Retinal pigment epithelial cell (primary cell): ENCODE data around the gene GRAP.

Experiments used
- DNase-seq: peaks from one replicate; pipeline ENCODE4 v3.0.0-alpha.2; 2010; ENCODE audit warnings: low read depth
- H3K4me3 ChIP-seq: 2 replicates; pipeline ENCODE4 v1.5.1; 2011; ENCODE audit warnings: mild to moderate bottlenecking, low read length, control low read depth, moderate library complexity
- TF ChIP-seq, protein P1 (sequence below): conservative IDR thresholded peaks from 2 replicates; pipeline ENCODE4 v1.5.1; 2011; ENCODE audit warnings: low read depth, low read length, control low read depth, inconsistent platforms

Gene GRAP

DNA sequence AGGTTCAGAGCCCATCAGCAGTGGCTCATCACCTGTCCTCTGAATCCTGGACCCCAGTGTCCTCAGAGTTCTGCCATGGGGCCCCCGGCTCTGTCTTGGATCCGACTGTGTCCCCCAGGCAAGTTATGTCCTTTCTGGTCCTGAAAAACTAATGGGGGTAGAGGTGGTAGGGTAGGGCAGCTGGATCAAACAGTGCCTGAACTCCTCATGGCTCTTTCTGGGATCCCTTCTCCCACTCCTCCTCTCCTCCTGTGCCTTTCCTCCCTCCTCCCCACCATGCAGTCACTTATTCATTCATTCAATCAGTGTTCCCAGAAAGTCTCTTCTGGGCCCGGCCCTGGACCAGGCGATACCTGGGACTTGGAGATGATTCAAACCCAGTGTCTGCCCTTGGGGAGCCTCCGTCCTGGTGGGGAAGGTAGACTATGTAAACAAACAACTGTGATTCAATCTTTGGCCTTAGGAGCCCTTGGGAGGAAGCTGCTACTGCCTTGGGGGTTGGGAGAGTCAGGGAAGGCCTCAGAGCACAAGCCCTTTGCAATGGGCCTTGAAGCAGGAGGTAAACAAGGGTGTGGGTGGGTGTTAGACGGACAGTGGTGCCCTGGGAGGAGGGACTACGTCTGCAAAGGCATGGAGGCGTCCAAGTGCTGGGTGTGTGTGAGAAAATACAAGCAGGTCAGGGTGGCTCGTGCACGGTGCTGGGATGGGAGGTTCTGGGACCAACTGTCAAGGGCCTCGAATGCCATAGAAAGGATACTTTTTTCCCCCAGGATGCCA lies 35.8 kb downstream of the GRAP start:
- no peak for DNase-seq
- TF ChIP-seq, protein P1, sequence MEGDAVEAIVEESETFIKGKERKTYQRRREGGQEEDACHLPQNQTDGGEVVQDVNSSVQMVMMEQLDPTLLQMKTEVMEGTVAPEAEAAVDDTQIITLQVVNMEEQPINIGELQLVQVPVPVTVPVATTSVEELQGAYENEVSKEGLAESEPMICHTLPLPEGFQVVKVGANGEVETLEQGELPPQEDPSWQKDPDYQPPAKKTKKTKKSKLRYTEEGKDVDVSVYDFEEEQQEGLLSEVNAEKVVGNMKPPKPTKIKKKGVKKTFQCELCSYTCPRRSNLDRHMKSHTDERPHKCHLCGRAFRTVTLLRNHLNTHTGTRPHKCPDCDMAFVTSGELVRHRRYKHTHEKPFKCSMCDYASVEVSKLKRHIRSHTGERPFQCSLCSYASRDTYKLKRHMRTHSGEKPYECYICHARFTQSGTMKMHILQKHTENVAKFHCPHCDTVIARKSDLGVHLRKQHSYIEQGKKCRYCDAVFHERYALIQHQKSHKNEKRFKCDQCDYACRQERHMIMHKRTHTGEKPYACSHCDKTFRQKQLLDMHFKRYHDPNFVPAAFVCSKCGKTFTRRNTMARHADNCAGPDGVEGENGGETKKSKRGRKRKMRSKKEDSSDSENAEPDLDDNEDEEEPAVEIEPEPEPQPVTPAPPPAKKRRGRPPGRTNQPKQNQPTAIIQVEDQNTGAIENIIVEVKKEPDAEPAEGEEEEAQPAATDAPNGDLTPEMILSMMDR = no peak
- no peak overlapping the region for H3K4me3 ChIP-seq

DNA sequence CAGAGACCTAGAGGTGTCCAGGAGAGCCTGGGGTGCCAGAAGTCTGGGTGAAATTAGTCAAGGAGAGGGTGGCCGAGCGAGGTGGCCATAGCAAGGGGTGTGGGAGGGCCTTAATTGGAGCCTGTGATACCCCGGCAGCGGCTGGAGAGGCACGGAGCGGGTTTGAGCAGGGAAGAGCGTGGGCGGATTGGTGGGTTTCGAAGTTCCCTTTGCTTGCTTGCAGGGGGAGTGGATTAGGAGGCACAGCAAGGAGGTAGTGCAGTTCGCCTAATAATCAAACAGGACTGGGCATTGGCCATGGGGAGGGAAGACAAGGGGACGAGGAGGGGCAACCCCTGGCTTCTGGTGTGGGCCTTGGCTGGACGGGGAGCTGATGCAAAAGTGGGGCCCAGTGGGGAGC lies 36.8 kb downstream of the GRAP start:
- H3K4me3 ChIP-seq = no peak overlapping the region
- TF ChIP-seq, protein P1 = no peak
- DNase-seq = no peak

DNA sequence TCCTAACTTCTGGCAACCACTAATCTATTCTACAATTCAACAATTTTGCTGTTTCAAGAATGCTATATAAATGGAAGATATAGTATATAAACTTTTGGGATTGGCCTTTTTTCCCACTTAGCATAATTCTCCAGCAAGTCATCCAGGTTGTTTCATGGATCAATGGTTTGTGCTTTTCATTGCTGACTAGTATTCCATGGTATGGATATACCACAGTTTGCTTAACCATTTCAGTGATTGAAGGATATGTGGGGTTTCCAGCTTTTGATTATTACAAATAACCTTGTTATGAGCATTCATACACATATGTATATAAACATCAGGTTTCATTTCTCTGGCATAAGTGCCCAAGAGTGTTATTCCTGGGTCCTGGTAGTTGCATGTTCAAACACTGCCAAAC lies 40.1 kb downstream of the GRAP start:
- no peak for DNase-seq
- TF ChIP-seq, protein P1 = no peak
- no peak overlapping the region for H3K4me3 ChIP-seq

DNA sequence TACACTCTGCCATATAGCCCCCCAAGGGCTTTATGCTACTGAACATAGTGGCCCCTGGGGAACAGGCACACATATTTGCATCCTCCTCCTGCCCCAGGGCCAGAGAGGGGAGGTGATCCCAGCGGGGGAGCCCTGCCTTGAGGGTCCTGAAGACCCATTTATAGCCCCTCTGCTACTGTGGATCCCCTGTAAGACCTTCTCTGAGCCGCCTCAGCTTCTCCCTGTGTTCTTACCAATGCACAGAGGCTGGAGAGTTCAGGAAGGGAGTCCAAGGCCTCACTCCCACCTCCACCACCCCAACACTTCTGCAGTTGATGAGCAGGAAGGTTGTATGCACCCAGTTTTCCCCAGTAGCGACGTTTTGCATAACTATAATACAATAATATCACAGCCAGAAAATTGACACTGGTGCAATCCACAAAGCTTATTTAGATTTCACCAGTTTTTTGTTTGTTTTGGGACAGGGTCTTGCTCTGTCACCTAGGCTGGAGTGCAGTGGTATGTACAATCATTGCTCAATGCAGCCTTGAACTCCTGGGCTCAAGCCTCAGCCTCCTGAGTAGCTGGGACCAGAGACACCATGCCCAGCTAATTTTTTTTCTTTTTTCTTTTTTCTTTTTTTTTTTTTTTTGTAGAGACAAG lies 40.8 kb downstream of the GRAP start:
- H3K4me3 ChIP-seq = no peak overlapping the region
- DNase-seq = no peak
- TF ChIP-seq, protein P1 = no peak

DNA sequence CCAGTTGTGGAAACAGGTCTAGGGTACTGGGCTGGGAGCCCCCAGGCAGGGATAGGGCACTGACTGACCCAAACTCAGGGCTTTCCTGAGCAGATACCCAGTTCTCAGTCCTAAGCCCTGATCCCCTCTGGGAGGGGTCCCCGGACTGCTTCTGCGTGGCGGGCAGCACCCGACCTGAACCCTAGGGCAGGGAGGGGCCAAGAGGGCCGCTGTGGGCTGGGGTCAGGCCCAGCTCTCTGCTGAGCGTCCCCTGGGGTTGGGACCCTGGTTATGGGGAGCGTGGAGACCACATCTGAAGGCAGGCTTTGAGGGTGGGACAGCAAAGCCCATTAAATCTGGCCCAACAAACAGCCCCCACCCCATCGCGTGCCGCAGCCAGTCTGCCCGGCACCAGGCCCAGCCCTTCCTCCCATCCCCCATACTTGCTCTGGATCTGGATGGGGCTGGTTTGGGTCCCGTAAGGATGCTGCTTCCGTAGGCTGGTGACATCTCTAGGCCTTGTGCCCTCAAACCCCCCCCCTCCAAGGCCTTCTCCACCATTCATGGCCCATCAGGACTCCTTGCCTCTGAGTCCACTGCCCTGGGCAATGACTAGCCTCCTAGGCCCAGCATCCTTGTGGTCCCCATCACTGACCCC lies 41.5 kb downstream of the GRAP start:
- peak overlapping the region; percentile 51 for H3K4me3 ChIP-seq
- no peak for DNase-seq
- TF ChIP-seq, protein P1 = no peak

DNA sequence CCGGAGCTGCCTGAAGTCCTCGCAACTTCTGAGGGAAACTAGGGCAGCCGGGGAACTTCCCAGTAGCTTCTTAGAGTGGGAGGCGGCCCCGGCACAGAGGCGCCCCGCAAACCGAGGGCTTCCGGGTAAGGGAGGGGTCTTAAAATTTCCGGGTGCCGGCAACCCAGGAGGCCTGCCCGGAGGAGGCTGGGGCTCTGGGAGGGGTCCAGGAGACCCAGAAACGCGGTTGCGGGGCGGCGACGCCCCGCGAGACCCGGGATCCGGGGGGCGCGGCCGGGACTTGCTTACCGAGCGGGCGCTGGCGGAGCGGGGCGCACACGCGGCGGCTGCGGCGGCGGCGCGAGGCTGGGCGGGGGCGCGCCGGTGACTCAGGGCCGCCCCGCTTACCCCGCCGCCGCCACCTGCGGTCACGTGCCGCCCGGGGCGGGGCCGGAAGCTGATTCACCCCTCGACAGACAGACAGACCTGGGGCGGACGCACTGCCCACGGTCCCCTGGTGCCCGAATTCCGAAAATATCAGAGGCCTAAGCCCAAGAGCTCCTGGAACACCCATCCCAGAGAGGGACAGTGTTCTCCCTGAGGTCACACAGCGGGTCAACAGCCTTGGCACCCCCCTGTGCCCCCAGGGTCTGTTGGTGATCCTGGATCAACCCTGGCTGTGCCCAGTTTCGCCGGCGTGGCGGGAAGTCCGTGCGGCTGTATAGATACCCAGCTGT lies 42.2 kb downstream of the GRAP start, which contains the start of gene FAM83G:
Gene FAM83G, minus strand, starts transcription at position 344 of the 716 bp plus-strand sequence. CDS start 723 bp downstream, outside the sequence.
- no peak for DNase-seq
- H3K4me3 ChIP-seq = peak within 1 kb of the TSS; percentile 72
- TF ChIP-seq, protein P1 = no peak
